Spleen (tissue), 11 donors: ENCODE measurements around the gene NUMBL. TPM values are rescaled to one million over a fixed set of nuclear protein-coding genes. Genes with fewer than 3 reads are reported as not detected.

Source experiments
- DNase-seq: peaks from one replicate; pipeline ENCODE4 v3.0.0-alpha.2; 2020
- H3K27ac ChIP-seq, 8 donors: fragments of 200-600 bp; sonication (generic) in 7 of 8; 1 replicate in 4 of 8; 2 replicates in 4 of 8; pipeline versions ENCODE4 v1.5.0 to v1.8.0; 2016 to 2021; ENCODE audit warnings: inconsistent platforms in 4 of 8, mild to moderate bottlenecking in 4 of 8, moderate library complexity in 1 of 8
- H3K27me3 ChIP-seq, 7 donors: fragments of 200-600 bp; sonication (generic) in 6 of 7; replicated peaks in 1 of 7; 1 replicate in 4 of 7; 2 replicates in 3 of 7; pipeline versions ENCODE4 v1.5.0 to v1.8.0; 2016 to 2021; ENCODE audit warnings: inconsistent platforms in 3 of 7, mild to moderate bottlenecking in 1 of 7
- H3K36me3 ChIP-seq, 6 donors: fragments of 200-600 bp; sonication (generic) in 5 of 6; 1 replicate in 4 of 6; 2 replicates in 2 of 6; pipeline versions ENCODE4 v1.5.0 to v1.8.0; 2016 to 2021; ENCODE audit warnings: inconsistent platforms in 2 of 6
- H3K4me1 ChIP-seq, 6 donors: fragments of 200-600 bp; sonication (generic) in 5 of 6; 1 replicate in 3 of 6; 2 replicates in 3 of 6; pipeline versions ENCODE4 v1.5.0 to v1.8.0; 2016 to 2021; ENCODE audit warnings: inconsistent platforms in 3 of 6
- H3K4me3 ChIP-seq, 8 donors: fragments of 200-600 bp; sonication (generic) in 7 of 8; 1 replicate in 4 of 8; 2 replicates in 4 of 8; pipeline versions ENCODE4 v1.5.0 to v1.8.0; 2016 to 2021; ENCODE audit warnings: inconsistent platforms in 4 of 8, mild to moderate bottlenecking in 4 of 8, moderate library complexity in 2 of 8
- H3K9me3 ChIP-seq, 8 donors: fragments of 200-600 bp; sonication (generic) in 7 of 8; 1 replicate in 4 of 8; 2 replicates in 4 of 8; pipeline versions ENCODE4 v1.5.0 to v1.8.0; 2016 to 2021; ENCODE audit warnings: inconsistent platforms in 4 of 8
- POLR2A ChIP-seq, 3 donors: fragments of 450-650 bp; IDR thresholded peaks; one replicate each; pipeline ENCODE4 v1.5.1; 2017; ENCODE audit warnings: antibody characterized with exemption in 3 of 3, mild to moderate bottlenecking in 1 of 3
- POLR2AphosphoS5 ChIP-seq, 3 donors: sonication (generic); formaldehyde crosslinking; IDR thresholded peaks; one replicate each; pipeline ENCODE4 v1.5.1; 2017; ENCODE audit warnings: antibody characterized with exemption in 3 of 3
- WGBS, 5 donors: extraction: QIAGEN DNeasy Blood & Tissue Kit in 3 of 5; methylation state at CpG; one replicate each; pipeline versions ENCODE4 v1.1.5 to v1.1.7; 2013 to 2018; 5-methylcytosine and 5-hydroxymethylcytosine counted together
- intact Hi-C: fragments of 100-400 bp; cut with DNase I; formaldehyde crosslinking; loops from one replicate; pipeline ENCODE4 v1.15.0; 2023; ENCODE audit warnings: low total_unique reads
- polyA plus RNA-seq, 3 donors: library from polyadenylated mRNA; stranded (reverse); fragments of 200-250 nt; gene quantifications; one replicate each; pipeline ENCODE4 v1.2.1, GENCODE V29; 2013
- total RNA-seq, 7 donors: library from RNA; depleted of rRNA in 3 of 7; stranded (reverse); fragments of >200 nt in 3 of 7; fragmentation: NEBNext Ultra II Directional in 4 of 7; extraction: Animal tissue kit (Norgen Biotek cat#: 25700) in 4 of 7; gene quantifications; one replicate each; pipeline versions ENCODE4 v1.1.0 to v1.2.1, GENCODE V29; 2016 to 2021
- TF ChIP-seq, protein P1 (sequence below), 11 experiments: fragments of 200-600 bp in 7 of 11; fragments of 450-650 bp in 4 of 11; sonication (generic) in 4 of 11; IDR thresholded peaks in 8 of 11; conservative IDR thresholded peaks in 3 of 11; 1 replicate in 7 of 11; 2 replicates in 4 of 11; pipeline versions ENCODE4 v1.4.0 to v1.8.0; 2016 to 2021; ENCODE audit warnings: antibody characterized with exemption in 11 of 11, inconsistent platforms in 4 of 11, mild to moderate bottlenecking in 1 of 11
- donor health status: healthy with polysubstance abuse.
- donor health status: DM: no; HTN: no; CAD: no; lungs with moderate emphysema.
- donor health status: DM: no; HTN: no; CAD: no.
- donor health status: Bipolar disorder and iron deficiency.
- donor health status: healthy.
- donor health status: DM: no; HTN: no; CAD: no.
- donor health status: DM: yes; HTN: yes; CAD: no.

Gene NUMBL
- total and polyA plus RNA-seq, 10 donors, result 3.2 to 27.4 (median 13.3) TPM

- Histone ChIP-seq H3K9me3 (peaks cover 0 to 5% (median 2%) of the 10 kb centered on the region in 8 donors), H3K27me3 (no peaks in the 10 kb centered on the region), H3K4me3 (peak overlapping the region; percentile 64 to 94 (median 82)), H3K27ac (peak overlapping the region; percentile 68 to 94 (median 88)), H3K36me3 (peaks cover 0 to 24% (median 6%) of the 10 kb centered on the region in 6 donors), H3K4me1 (peaks cover 0 to 23% (median 15%) of the 10 kb centered on the region in 6 donors)
- 49 to 55% (median 51%) methylated on average over 21 to 24 of the region's 24 CpGs for WGBS, 5 donors
- intact Hi-C loops, result loop anchor here (5.0 kb wide), 2 partner anchors 158 to 478 kb away; no protein-coding TSS in a partner anchor
- TF ChIP-seq POLR2AphosphoS5 (IDR thresholded peaks at IDR 0.05) (peak in 1 of 3 donors; percentile 16), POLR2A (IDR thresholded peaks at IDR 0.05) (no peak)
- TF ChIP-seq, protein P1, sequence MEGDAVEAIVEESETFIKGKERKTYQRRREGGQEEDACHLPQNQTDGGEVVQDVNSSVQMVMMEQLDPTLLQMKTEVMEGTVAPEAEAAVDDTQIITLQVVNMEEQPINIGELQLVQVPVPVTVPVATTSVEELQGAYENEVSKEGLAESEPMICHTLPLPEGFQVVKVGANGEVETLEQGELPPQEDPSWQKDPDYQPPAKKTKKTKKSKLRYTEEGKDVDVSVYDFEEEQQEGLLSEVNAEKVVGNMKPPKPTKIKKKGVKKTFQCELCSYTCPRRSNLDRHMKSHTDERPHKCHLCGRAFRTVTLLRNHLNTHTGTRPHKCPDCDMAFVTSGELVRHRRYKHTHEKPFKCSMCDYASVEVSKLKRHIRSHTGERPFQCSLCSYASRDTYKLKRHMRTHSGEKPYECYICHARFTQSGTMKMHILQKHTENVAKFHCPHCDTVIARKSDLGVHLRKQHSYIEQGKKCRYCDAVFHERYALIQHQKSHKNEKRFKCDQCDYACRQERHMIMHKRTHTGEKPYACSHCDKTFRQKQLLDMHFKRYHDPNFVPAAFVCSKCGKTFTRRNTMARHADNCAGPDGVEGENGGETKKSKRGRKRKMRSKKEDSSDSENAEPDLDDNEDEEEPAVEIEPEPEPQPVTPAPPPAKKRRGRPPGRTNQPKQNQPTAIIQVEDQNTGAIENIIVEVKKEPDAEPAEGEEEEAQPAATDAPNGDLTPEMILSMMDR (IDR thresholded peaks at IDR 0.05 in 8 of 11, conservative IDR thresholded peaks at IDR 0.05 in 3 of 11), result no peak
- peak; percentile 70 for DNase-seq
These were observed 26.5 kb downstream of the NUMBL start for GRCh38 chr19:40663695-40664692.

- no peak for TF ChIP-seq POLR2A (IDR thresholded peaks at IDR 0.05)
- TF ChIP-seq, protein P1 (IDR thresholded peaks at IDR 0.05 in 8 of 11, conservative IDR thresholded peaks at IDR 0.05 in 3 of 11), result peak in 9 of 11 experiments; percentile 46 to 99 (median 99)
- peak; percentile 69 to 90 (median 83) for TF ChIP-seq POLR2AphosphoS5 (IDR thresholded peaks at IDR 0.05)
- 1 to 2% (median 1%) methylated on average over 56 to 60 of the region's 60 CpGs for WGBS, 5 donors
- intact Hi-C loops, result loop anchor here (5.0 kb wide), 2 partner anchors 159 to 479 kb away; no protein-coding TSS in a partner anchor
- peaks cover 0 to 23% (median 15%) of the 10 kb centered on the region in 6 donors for H3K4me1 ChIP-seq
- peak overlapping the region; percentile 68 to 94 (median 88) for H3K27ac ChIP-seq
- DNase-seq, result peak; percentile 98
- peaks cover 0 to 15% (median 5%) of the 10 kb centered on the region in 6 donors for H3K36me3 ChIP-seq
- H3K9me3 ChIP-seq, result no peaks in the 10 kb centered on the region
- H3K4me3 ChIP-seq, result peak overlapping the region; percentile 64 to 94 (median 82)
- H3K27me3 ChIP-seq, result no peaks in the 10 kb centered on the region
These were observed 27.3 kb downstream of the NUMBL start for GRCh38 chr19:40662925-40663694.

DNA sequence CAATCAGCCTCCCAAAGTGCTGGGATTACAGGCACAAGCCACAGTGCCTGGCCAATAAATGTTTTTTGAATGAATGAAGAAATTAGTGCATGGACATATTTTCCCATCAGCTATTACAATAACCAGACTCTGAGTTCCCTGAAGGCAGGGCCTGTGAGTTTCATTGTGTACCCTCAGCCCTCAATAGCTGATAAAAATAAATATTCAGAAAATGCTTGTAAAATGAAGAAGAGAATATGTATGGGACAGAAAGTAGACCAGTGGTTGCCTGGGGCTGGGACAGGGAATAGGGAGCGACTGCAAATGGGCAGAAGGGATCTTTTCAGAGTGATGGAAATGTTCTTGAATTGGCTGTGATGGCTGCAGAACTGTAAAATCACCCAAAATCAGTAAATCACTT, 28.8 kb downstream of the NUMBL start:
- TF ChIP-seq, protein P1 (IDR thresholded peaks at IDR 0.05 in 8 of 11, conservative IDR thresholded peaks at IDR 0.05 in 3 of 11), result no peak
- no peak for TF ChIP-seq POLR2AphosphoS5 (IDR thresholded peaks at IDR 0.05)
- TF ChIP-seq POLR2A (IDR thresholded peaks at IDR 0.05), result no peak
- intact Hi-C loops, result loop anchor here (5.0 kb wide), 2 partner anchors 161 to 481 kb away; no protein-coding TSS in a partner anchor
- Histone ChIP-seq H3K4me3 (no peak overlapping the region), H3K36me3 (peaks cover 0 to under 1% (median 0%) of the 10 kb centered on the region in 6 donors), H3K27me3 (no peaks in the 10 kb centered on the region), H3K4me1 (peaks cover 0 to 23% (median 15%) of the 10 kb centered on the region in 6 donors), H3K27ac (peak overlapping the region in 1 of 8 donors; percentile 90), H3K9me3 (no peaks in the 10 kb centered on the region)
- 80 to 92% (median 84%) methylated on average over 1 of the region's 1 CpG for WGBS, 5 donors
- DNase-seq, result no peak
